AG09309 (cell line): ENCODE results near the gene MADCAM1.
"Not testable (repeated sequence)": the region's sequence is repeated elsewhere in the genome, so short reads cannot be mapped to it uniquely, and the experiment has no call there.

Experiments used
- DNase-seq: peaks from one replicate; pipeline ENCODE4 v3.0.0-alpha.2; 2010; ENCODE audit warnings: low read depth
- H3K4me3 ChIP-seq: 2 replicates; pipeline ENCODE4 v1.5.1; 2011; ENCODE audit warnings: mild to moderate bottlenecking, low read depth, low read length, moderate library complexity; ENCODE audit not compliant: control insufficient read depth
- CTCF ChIP-seq: IDR thresholded peaks from 2 replicates; pipeline ENCODE4 v1.5.1; 2011; ENCODE audit warnings: mild to moderate bottlenecking, low read depth, low read length, inconsistent platforms; ENCODE audit not compliant: insufficient read depth, control insufficient read depth; ENCODE audit errors: missing control alignments

Gene MADCAM1

GRCh38 chr19:474126-475078 lies 21.9 kb upstream of the MADCAM1 start:
- TF ChIP-seq CTCF, result no peak
- DNase-seq, result no peak
- H3K4me3 ChIP-seq, result no peak overlapping the region

- no peak for DNase-seq
- no peak overlapping the region for H3K4me3 ChIP-seq
- no peak for TF ChIP-seq CTCF
These were observed 20.9 kb upstream of the MADCAM1 start for GRCh38 chr19:475360-475759.

- no peak for TF ChIP-seq CTCF
- no peak for DNase-seq
These were observed 17.9 kb upstream of the MADCAM1 start for GRCh38 chr19:478236-478903.

GRCh38 chr19:478976-479375 lies 17.3 kb upstream of the MADCAM1 start:
- no peak overlapping the region for H3K4me3 ChIP-seq
- TF ChIP-seq CTCF, result no peak
- DNase-seq, result no peak

More at GRCh38 chr19:478236-478903, 17.9 kb upstream of the MADCAM1 start:
- H3K4me3 ChIP-seq, result no peak overlapping the region

- H3K4me3 ChIP-seq, result no peak overlapping the region
- DNase-seq, result no peak
- peak; percentile 57 for TF ChIP-seq CTCF
These were observed 16.1 kb upstream of the MADCAM1 start for GRCh38 chr19:480016-480855.

- not testable (repeated sequence) for H3K4me3 ChIP-seq, DNase-seq
These were observed 15.2 kb upstream of the MADCAM1 start for GRCh38 chr19:481100-481499.
